Activated CD8-positive, alpha-beta memory T cell treated with anti-CD3 and anti-CD28 coated beads for 4 hours (primary cell): ENCODE measurements around the gene SLC2A6.
A peak's percentile ranks its signal among the peaks of the same experiment; 100 is the strongest.
"Not testable (repeated sequence)": the region's sequence is repeated elsewhere in the genome, so short reads cannot be mapped to it uniquely, and the experiment has no call there.

Experiments
- DNase-seq, 2 donors: peaks; one replicate each; pipeline ENCODE4 v3.0.0-alpha.2; 2020; ENCODE audit warnings: low read depth in 2 of 2

Gene SLC2A6

DNA sequence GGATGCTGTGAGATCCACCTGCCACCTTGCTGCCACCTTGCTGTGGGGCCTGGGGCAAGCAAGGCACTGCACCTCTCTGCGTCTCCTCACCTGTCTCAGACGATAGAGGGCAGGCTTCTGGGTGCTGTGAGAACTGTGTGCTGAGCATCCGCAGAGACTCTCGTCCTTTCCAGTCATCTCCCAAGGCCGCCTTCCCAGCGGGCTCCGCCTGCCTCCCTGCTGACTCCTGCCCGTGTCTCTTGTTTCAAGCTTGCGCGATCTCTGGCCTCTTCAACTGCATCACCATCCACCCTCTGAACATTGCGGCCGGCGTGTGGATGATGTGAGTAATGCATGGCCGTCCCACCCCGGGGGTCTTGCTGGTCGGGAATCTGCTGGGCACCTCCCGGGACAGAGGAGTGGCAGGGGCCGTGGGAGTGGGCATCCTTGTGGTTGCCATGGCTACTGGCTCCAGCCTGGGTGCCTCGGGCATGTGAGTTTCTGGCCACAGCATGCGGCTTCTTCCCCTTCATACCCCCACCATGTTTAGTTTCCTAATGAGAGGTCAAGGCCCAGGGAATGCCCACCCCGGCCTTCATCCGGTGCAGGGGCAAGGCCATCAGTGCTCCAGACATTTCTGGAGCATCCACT, 15.6 kb downstream of the SLC2A6 start:
- no peak for DNase-seq

DNA sequence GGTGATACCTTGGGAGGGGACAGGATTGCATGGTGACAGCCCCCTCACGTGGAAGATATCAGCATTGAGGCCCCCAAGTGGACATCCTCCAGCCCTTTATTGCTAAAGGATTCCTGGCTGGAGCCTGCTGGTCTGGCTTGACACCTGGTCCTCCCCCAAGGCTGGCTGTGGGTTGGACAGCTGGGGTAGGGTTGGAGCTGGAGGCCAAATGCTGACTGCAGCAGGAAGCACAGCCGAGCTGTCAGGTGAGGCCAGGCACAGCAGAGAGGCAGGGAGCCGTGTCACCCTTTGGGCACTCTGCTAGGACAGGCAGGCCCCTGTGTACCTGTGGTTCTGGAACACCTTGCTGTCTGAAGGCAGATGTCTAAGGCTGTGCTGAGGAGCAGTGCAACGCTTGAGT, 16.9 kb downstream of the SLC2A6 start:
- DNase-seq = no peak

GRCh38 chr9:133460405-133461175, 18.3 kb downstream of the SLC2A6 start:
- DNase-seq = no peak

DNA sequence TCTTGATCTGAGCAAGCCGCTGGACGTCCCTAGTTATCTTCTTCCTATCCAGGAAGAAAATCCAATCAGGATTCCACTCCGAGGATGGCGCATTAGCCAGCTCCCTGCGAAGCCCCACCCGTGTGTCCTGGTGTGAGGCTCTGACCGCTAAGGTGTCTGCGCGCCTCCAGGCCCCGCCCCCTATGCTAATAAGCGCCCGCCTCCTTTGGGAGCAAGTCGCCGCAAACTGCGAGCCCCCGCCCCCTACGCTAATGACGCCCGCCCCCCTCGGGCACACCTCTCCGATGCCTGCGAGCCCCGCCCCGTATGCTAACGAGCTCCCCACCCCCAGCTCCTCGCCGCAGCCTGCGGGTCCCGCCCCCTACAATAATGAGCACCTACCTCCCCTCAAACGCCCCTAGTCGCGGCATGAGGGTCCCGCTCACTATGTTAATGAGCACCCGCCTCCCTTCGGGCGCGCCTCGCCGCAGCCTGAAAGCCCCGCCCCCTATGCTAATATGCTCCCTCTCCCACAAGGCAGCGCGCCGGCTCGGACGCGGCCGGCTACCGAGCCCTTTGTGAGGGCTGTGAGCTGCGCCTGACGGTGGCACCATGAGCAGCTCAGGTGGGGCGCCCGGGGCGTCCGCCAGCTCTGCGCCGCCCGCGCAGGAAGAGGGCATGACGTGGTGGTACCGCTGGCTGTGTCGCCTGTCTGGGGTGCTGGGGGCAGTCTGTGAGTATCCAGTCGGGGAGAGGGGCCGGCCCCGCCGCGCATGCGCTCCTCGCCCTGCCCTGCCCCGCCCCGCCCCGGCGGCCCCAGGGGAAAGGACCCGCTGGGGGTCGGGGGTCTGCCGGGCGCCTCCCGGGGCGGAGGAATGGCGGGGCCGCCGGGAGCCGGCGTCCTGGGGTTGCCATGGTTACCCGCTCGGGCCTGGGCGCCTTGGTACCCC, 19.2 kb downstream of the SLC2A6 start, which contains the start of gene CACFD1:
TSS of gene CACFD1 (plus strand) at position 503 of the 929 bp plus-strand sequence. CDS start at position 592, 89 bp downstream.
- DNase-seq = peak; percentile 79 to 88

DNA sequence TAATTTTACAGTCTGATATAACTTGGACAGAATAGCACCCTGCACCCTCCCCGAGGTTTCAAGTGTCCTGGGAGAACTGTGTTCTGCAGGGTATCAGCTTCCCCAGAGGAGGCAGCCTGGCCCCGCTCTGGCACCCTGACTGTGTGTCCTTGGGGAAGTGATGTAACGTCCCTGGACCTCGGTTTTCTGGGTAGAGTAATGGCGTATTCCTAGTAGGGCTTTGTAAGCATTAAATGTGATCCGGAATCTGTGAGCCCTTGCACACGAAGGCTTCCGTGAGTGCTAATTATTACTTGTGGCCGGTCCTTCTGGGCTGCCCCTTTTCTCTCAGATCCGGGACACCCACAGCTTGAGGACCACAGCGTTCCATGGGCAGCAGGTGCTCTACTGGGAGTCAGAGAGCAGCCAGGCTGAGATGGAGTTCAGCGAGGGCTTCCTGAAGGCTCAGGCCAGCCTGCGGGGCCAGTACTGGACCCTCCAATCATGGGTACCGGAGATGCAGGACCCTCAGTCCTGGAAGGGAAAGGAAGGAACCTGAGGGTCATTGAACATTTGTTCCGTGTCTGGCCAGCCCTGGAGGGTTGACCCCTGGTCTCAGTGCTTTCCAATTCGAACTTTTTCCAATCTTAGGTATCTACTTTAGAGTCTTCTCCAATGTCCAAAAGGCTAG, 20.1 kb downstream of the SLC2A6 start:
- no peak for DNase-seq

- no peak for DNase-seq
Measured at GRCh38 chr9:133457748-133458147, 21.2 kb downstream of the SLC2A6 start.

DNA sequence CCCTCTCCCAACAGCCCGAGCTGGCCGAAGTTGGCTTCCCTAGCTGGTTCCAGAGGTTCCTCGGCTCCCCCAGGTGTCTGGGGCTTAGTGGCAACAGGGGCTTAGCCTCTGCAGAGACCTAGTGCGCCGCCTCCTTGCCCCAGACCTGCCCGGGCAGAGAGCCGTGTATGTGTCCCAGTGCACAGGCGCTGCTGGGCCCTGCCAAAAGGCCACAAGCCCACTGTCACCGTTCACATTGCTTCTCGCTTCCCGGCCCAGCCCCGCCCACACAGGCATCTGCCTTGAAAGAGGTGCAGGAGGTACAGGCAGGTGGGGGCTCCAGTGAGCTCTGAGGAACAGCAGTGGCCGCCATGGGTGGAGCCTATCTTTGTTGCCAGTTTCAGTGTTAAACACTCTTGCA, 21.7 kb downstream of the SLC2A6 start:
- DNase-seq = no peak

DNA sequence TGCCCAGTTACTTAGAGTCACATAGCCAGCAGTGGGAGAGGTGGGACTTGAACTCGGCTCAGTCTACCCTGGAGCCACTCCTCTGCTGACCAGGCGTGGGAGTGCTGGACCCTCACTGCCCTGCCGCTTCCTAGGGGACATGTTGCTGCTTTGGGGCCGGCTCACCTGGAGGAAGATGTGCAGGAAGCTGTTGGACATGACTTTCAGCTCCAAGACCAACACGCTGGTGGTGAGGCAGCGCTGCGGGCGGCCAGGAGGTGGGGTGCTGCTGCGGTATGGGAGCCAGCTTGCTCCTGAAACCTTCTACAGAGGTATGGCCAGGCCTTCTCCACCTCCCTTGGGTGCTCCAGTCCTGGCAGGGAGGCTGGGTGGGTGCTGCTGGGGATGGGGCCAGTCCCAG, 22.5 kb downstream of the SLC2A6 start:
- DNase-seq = no peak

GRCh38 chr9:133455936-133456335, 23.0 kb downstream of the SLC2A6 start:
- no peak for DNase-seq

GRCh38 chr9:133454943-133455673, 23.8 kb downstream of the SLC2A6 start:
- DNase-seq = no peak

DNA sequence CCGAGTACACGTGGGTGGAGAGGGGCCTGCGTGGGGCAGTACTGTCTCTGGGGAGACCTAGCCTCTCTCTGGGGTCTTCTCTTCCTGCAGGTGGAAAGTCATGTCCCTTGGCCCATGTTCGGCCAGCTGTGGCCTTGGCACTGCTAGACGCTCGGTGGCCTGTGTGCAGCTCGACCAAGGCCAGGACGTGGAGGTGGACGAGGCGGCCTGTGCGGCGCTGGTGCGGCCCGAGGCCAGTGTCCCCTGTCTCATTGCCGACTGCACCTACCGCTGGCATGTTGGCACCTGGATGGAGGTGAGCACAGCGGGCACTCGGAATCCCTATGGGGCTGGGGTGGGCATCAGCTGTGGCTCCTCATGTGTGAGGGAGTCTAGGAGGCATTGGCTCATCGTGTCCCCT, 24.6 kb downstream of the SLC2A6 start:
- no peak for DNase-seq

DNA sequence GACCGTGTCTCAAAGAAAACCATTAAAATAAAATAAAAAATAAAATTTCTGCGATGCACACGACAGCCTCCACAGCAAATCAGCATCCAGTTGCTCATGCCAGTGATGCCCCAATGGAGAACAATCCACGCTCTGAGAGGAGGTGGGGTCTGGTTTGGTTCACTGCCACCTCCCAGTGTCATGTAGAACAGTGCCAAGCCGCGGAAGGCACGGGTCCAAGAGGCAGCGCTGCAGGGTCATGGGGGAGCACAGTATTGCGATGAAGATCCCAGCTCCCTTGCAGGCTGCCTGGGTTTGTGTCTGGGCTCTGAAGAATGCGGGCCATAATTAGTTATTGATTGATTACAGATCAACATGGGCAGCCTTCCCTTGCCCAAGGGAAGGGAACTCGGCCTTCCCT, 25.2 kb downstream of the SLC2A6 start:
- no peak for DNase-seq

- DNase-seq = no peak
Measured at GRCh38 chr9:133452562-133452961, 26.3 kb downstream of the SLC2A6 start.

DNA sequence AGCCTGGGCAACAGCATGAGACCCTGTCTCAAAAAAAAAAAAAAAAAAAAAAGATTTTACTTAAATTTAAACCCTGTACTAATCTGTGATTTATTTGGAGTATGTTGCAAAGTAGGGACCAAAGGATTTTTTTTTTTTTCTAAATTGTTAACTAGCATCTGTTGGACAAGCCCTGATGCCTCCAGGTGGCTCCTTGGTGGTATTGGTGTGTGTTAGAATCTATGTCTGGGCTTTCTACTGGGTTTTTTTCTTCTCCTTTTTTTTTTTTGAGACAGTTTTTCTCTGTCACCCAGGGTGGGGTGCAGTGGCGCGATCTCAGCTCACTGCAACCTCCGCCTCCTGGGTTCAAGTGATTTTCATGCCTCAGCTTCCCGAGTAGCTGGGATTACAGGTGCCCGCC, 27.0 kb downstream of the SLC2A6 start:
- DNase-seq = not testable (repeated sequence)

- no peak for DNase-seq
Measured at GRCh38 chr9:133449760-133450159, 29.1 kb downstream of the SLC2A6 start.

DNA sequence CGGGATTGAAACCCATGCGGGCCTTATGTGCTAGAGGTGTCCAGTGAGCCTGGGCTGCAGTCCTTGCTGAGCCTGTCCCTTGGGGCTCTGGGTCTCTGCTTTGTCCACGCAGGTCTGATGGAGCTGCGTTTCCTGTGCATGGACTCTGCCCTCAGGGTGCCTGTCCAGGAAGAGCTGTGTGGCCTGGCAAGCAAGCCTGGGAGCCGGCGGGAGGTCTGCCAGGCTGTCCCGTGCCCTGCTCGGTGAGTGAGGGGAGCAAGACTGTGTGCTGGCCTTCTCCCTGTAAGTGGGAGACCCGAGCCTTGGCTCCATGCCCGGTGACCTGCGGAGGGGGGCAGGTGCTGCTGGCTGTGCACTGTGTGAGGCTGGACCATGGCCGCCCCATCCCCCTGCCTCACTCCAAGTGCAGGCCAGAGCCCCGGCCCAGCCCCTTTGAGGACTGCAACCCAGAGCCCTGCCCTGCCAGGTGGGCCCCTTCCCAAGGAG, 30.4 kb downstream of the SLC2A6 start:
- DNase-seq = no peak

DNA sequence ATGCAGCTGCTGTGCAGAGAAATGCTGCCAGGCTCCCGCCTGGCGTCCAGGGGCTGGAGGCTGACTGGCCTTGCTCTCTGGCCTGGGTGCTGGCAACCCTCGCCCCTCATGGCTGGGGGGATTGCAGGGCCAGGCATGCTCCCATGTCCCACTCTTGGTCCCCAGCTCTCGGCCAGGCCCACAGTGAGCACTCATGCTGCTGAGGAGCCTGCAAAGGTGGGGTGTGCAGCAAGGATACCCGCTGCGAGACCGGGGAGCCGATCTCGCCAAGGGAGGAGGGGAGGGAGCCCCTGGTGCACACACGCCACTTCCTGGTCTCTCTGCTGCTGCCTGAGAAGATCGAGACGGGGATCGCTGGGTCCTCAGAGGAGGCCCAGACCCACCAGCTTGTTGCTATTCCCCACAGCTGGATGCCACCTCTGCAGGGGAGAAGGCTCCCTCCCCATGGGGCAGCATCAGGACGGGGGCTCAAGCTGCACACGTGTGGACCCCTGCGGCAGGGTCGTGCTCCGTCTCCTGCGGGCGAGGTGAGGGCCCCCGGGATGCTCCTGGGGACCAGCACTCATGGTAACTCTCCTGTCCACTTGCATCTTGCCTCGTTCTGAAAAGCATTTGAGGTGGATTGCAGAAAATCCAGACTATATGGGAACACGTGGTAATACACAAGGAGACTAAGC, 33.5 kb downstream of the SLC2A6 start:
- DNase-seq = no peak

DNA sequence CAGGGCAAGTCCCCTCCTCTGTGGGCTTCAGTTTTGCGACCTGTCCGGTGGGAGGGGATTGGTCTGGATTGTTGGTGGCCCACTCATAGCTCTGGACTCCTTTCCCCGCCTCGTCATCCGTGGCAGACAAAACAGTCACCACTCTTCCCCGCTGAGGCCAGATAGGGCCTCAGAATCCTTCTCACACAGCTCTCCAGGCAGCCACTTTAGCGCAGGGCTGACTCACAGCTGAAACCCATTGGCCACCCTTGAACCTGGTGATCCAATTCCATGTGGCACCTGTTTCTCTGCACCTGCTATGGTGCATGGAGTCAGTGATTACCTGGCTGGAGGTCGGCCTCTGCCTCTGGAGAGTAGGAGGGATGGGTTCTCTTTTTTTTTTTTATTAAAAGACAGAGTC, 34.9 kb downstream of the SLC2A6 start:
- no peak for DNase-seq

GRCh38 chr9:133443248-133443647, 35.7 kb downstream of the SLC2A6 start:
- DNase-seq = no peak

GRCh38 chr9:133441571-133441970, 37.3 kb downstream of the SLC2A6 start:
- DNase-seq = no peak
